H54 (cell line): ENCODE data around the gene ABLIM1.

Source experiments
- DNase-seq: peaks from one replicate; pipeline ENCODE4 v3.0.0; 2011; ENCODE audit warnings: low spot score, mixed read lengths; ENCODE audit not compliant: insufficient read length
- FAIRE-seq: peaks from 3 replicates; lab custom pipeline; 2011; peaks lifted over from hg19 to GRCh38; lab: Jason Lieb, UNC
- POLR2A ChIP-seq: IDR thresholded peaks from 2 replicates; pipeline ENCODE4 v1.6.1; 2011; ENCODE audit warnings: low read depth, mild to moderate bottlenecking, low read length

The ABLIM1 gene

GRCh38 chr10:114684822-114685209 is 26.7 kb upstream of the ABLIM1 start:
- no peak for FAIRE-seq
- TF ChIP-seq POLR2A: no peak
- DNase-seq: peak; percentile 33

- no peak for FAIRE-seq
Observed at GRCh38 chr10:114684084-114684821, 26.2 kb upstream of the ABLIM1 start.

GRCh38 chr10:114683593-114683992 is 25.5 kb upstream of the ABLIM1 start:
- FAIRE-seq: no peak
- no peak for TF ChIP-seq POLR2A
- DNase-seq: no peak

More at GRCh38 chr10:114684084-114684821, 26.2 kb upstream of the ABLIM1 start:
- no peak for DNase-seq
- TF ChIP-seq POLR2A: no peak

- TF ChIP-seq POLR2A: no peak
- FAIRE-seq (no peak), DNase-seq (no peak)
Observed at GRCh38 chr10:114683162-114683561, 25.1 kb upstream of the ABLIM1 start.

- FAIRE-seq: no peak
- no peak for TF ChIP-seq POLR2A
- no peak for DNase-seq
Observed at GRCh38 chr10:114682532-114682931, 24.5 kb upstream of the ABLIM1 start.

- no peak for DNase-seq
- TF ChIP-seq POLR2A: no peak
- no peak for FAIRE-seq
Observed at GRCh38 chr10:114682121-114682520, 24.0 kb upstream of the ABLIM1 start.

GRCh38 chr10:114681542-114681941 is 23.5 kb upstream of the ABLIM1 start:
- no peak for TF ChIP-seq POLR2A
- FAIRE-seq (no peak), DNase-seq (peak; percentile 43)

GRCh38 chr10:114680543-114681117 is 22.6 kb upstream of the ABLIM1 start:
- DNase-seq (no peak), FAIRE-seq (no peak)
- no peak for TF ChIP-seq POLR2A

GRCh38 chr10:114679552-114679951 is 21.5 kb upstream of the ABLIM1 start:
- no peak for TF ChIP-seq POLR2A
- no peak for DNase-seq
- FAIRE-seq: no peak

GRCh38 chr10:114678820-114679219 is 20.7 kb upstream of the ABLIM1 start:
- no peak for DNase-seq
- TF ChIP-seq POLR2A: no peak
- no peak for FAIRE-seq

GRCh38 chr10:114678336-114678735 is 20.3 kb upstream of the ABLIM1 start:
- FAIRE-seq: no peak
- TF ChIP-seq POLR2A: no peak
- no peak for DNase-seq

GRCh38 chr10:114674346-114674745 is 16.3 kb upstream of the ABLIM1 start:
- FAIRE-seq (no peak), DNase-seq (no peak)
- TF ChIP-seq POLR2A: no peak

- FAIRE-seq (no peak), DNase-seq (no peak)
- TF ChIP-seq POLR2A: no peak
Observed at GRCh38 chr10:114669648-114670047, 11.6 kb upstream of the ABLIM1 start.

GRCh38 chr10:114668375-114669080 is 10.5 kb upstream of the ABLIM1 start:
- no peak for FAIRE-seq
- TF ChIP-seq POLR2A: no peak

More at GRCh38 chr10:114668375-114669080, 10.5 kb upstream of the ABLIM1 start:
- no peak for DNase-seq
